Measurements from ENCODE around the gene DTYMK. TPM values are rescaled to one million over a fixed set of nuclear protein-coding genes. Genes with fewer than 3 reads are reported as not detected.
"Not testable (repeated sequence)": the region's sequence is repeated elsewhere in the genome, so short reads cannot be mapped to it uniquely, and the experiment has no call there.

The DTYMK gene
- total RNA-seq, 4 donors from 2014 or later: 14.6 to 40.3 (median 21.9) TPM

GRCh38 chr2:241733391-241734207 lies 47.0 kb upstream of the DTYMK start:
- Histone ChIP-seq H3K4me3 (peak overlapping the region; percentile 79 to 89 (median 82)), H3K27ac (peak overlapping the region; percentile 83 to 97 (median 93)), H3K4me1 (peaks cover 6 to 49% (median 15%) of the 10 kb centered on the region in 3 donors), H3K9me3 (no peaks in the 10 kb centered on the region), H3K36me3 (peaks cover 0 to 8% (median 0%) of the 10 kb centered on the region in 3 donors), H3K27me3 (no peaks in the 10 kb centered on the region)
- DNase-seq: no peak
- intact Hi-C loops (cut with DNase I): loop anchor here (10.0 kb wide), 1 partner anchor 141 kb away; no protein-coding TSS in a partner anchor
- WGBS, 2 donors: 65 to 69% methylated on average over 10 to 16 of the region's 23 CpGs
- TF ChIP-seq, protein P1, sequence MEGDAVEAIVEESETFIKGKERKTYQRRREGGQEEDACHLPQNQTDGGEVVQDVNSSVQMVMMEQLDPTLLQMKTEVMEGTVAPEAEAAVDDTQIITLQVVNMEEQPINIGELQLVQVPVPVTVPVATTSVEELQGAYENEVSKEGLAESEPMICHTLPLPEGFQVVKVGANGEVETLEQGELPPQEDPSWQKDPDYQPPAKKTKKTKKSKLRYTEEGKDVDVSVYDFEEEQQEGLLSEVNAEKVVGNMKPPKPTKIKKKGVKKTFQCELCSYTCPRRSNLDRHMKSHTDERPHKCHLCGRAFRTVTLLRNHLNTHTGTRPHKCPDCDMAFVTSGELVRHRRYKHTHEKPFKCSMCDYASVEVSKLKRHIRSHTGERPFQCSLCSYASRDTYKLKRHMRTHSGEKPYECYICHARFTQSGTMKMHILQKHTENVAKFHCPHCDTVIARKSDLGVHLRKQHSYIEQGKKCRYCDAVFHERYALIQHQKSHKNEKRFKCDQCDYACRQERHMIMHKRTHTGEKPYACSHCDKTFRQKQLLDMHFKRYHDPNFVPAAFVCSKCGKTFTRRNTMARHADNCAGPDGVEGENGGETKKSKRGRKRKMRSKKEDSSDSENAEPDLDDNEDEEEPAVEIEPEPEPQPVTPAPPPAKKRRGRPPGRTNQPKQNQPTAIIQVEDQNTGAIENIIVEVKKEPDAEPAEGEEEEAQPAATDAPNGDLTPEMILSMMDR (IDR thresholded peaks at IDR 0.05): no peak
- TF ChIP-seq POLR2A (IDR thresholded peaks at IDR 0.05): no peak

DNA sequence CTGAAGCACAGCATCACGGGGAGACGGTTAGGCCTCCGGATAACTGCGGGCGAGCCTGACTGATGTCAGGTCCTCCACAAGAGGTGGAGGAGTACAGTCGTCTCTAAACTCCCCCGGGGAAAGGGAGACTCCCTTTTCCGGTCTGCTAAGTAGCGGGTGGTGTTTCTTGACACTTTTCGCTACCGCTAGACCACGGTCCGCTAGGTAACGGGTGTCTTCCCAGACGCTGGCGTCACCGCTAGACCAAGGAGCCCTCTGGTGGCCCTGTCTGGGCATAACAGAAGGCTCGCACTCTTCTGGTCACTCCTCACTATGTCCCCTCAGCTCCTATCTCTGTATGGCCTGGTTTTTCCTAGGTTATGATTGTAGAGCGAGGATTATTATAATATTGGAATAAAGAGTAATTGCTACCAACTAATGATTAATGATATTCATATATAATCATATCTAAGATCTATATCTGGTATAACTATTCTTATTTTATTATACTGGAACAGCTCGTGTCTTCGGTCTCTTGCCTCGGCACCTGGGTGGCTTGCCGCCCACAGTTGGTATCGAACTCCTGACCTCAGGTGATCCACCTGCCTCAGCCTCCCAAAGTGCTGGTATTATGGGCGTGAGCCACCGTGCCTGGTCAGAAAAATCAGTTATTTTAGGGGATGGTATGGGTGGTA lies 46.0 kb upstream of the DTYMK start:
- not testable (repeated sequence) for H3K27ac ChIP-seq, DNase-seq, H3K36me3 ChIP-seq, H3K9me3 ChIP-seq, H3K27me3 ChIP-seq
- intact Hi-C loops (cut with DNase I): loop anchor here (10.0 kb wide), 1 partner anchor 142 kb away; no protein-coding TSS in a partner anchor
- TF ChIP-seq, protein P1 (IDR thresholded peaks at IDR 0.05): peak in 5 of 6 experiments; percentile 23 to 64 (median 47)
- 66 to 89% methylated on average over 8 to 14 of the region's 26 CpGs for WGBS, 2 donors
- peak overlapping the region in 1 of 4 donors; percentile 21 for H3K4me3 ChIP-seq
- peaks cover 4 to 40% (median 14%) of the 10 kb centered on the region in 3 donors for H3K4me1 ChIP-seq

- Histone ChIP-seq H3K27ac (no peak overlapping the region), H3K36me3 (peaks cover 0 to 22% (median 0%) of the 10 kb centered on the region in 3 donors), H3K27me3 (no peaks in the 10 kb centered on the region), H3K4me3 (no peak overlapping the region), H3K9me3 (no peaks in the 10 kb centered on the region), H3K4me1 (peaks cover 2 to 21% (median 7%) of the 10 kb centered on the region in 3 donors)
- 78 to 84% methylated on average over 7 to 10 of the region's 12 CpGs for WGBS, 2 donors
- TF ChIP-seq, protein P1 (IDR thresholded peaks at IDR 0.05): no peak
- TF ChIP-seq POLR2A (IDR thresholded peaks at IDR 0.05): no peak
- DNase-seq: no peak
- intact Hi-C loops (cut with DNase I): loop anchor here (10.0 kb wide), 1 partner anchor 144 kb away; no protein-coding TSS in a partner anchor
Observed at GRCh38 chr2:241730671-241731293, 44.2 kb upstream of the DTYMK start.

- TF ChIP-seq POLR2A (IDR thresholded peaks at IDR 0.05): no peak
- TF ChIP-seq, protein P1 (IDR thresholded peaks at IDR 0.05): no peak
- H3K4me3 ChIP-seq: no peak overlapping the region
- H3K27me3 ChIP-seq: no peaks in the 10 kb centered on the region
- no peaks in the 10 kb centered on the region for H3K9me3 ChIP-seq
- peaks cover 0 to 31% (median 0%) of the 10 kb centered on the region in 3 donors for H3K36me3 ChIP-seq
- intact Hi-C loops (cut with DNase I): loop anchor here (10.0 kb wide), 1 partner anchor 145 kb away; no protein-coding TSS in a partner anchor
- 50 to 73% methylated on average over 2 to 4 of the region's 6 CpGs for WGBS, 2 donors
- H3K4me1 ChIP-seq: peaks cover 0 to 13% (median 4%) of the 10 kb centered on the region in 3 donors
- DNase-seq: no peak
- no peak overlapping the region for H3K27ac ChIP-seq
Observed at GRCh38 chr2:241729868-241730267, 43.3 kb upstream of the DTYMK start.
